Measurements from ENCODE around the gene SLC9A3. TPM values are rescaled to one million over a fixed set of nuclear protein-coding genes. Genes with fewer than 3 reads are reported as not detected.
A peak's percentile ranks its signal among the peaks of the same experiment; 100 is the strongest.
"Not testable (repeated sequence)": the region's sequence is repeated elsewhere in the genome, so short reads cannot be mapped to it uniquely, and the experiment has no call there.

The SLC9A3 gene
- total RNA-seq, 2 donors from 2014 or later = 1.1 to 1.6 TPM

GRCh38 chr5:510521-510920 is 13.7 kb downstream of the SLC9A3 start:
- Mint-ChIP-seq H3K4me3 (no peak overlapping the region), H3K36me3 (ENCODE audit: low read depth) (no peaks in the 10 kb centered on the region), H3K4me1 (peaks cover 3% of the 10 kb centered on the region), H3K27ac (no peak overlapping the region), H3K27me3 (peaks cover 5% of the 10 kb centered on the region)
- H3K9me3 ChIP-seq (ENCODE audit: control insufficient read depth, low read length, poor library complexity, severe bottlenecking) = no peaks in the 10 kb centered on the region
- no peak for ATAC-seq
- no peak for DNase-seq

- no peak for DNase-seq
- ATAC-seq = no peak
- Mint-ChIP-seq H3K27ac (no peak overlapping the region), H3K4me3 (no peak overlapping the region), H3K4me1 (peaks cover 3% of the 10 kb centered on the region), H3K27me3 (peaks cover 5% of the 10 kb centered on the region), H3K36me3 (ENCODE audit: low read depth) (no peaks in the 10 kb centered on the region)
- no peaks in the 10 kb centered on the region for H3K9me3 ChIP-seq (ENCODE audit: control insufficient read depth, low read length, poor library complexity, severe bottlenecking)
Observed at GRCh38 chr5:509611-510185, 14.6 kb downstream of the SLC9A3 start.

GRCh38 chr5:507986-508575 is 16.2 kb downstream of the SLC9A3 start:
- DNase-seq; H3K27ac Mint-ChIP-seq; H3K4me1 Mint-ChIP-seq; ATAC-seq; H3K4me3 Mint-ChIP-seq; H3K36me3 Mint-ChIP-seq (ENCODE audit: low read depth); H3K9me3 ChIP-seq (ENCODE audit: control insufficient read depth, low read length, poor library complexity, severe bottlenecking): not testable (repeated sequence)
- H3K27me3 Mint-ChIP-seq = peaks cover 16% of the 10 kb centered on the region

GRCh38 chr5:505951-506525 is 18.2 kb downstream of the SLC9A3 start:
- Mint-ChIP-seq H3K36me3 (ENCODE audit: low read depth) (no peaks in the 10 kb centered on the region), H3K27me3 (peaks cover 24% of the 10 kb centered on the region), H3K27ac (no peak overlapping the region), H3K4me1 (no peaks in the 10 kb centered on the region), H3K4me3 (no peak overlapping the region)
- DNase-seq (no peak), ATAC-seq (no peak)
- no peaks in the 10 kb centered on the region for H3K9me3 ChIP-seq (ENCODE audit: control insufficient read depth, low read length, poor library complexity, severe bottlenecking)

GRCh38 chr5:504326-505154 is 19.7 kb downstream of the SLC9A3 start:
- H3K27ac Mint-ChIP-seq = no peak overlapping the region
- no peaks in the 10 kb centered on the region for H3K36me3 Mint-ChIP-seq (ENCODE audit: low read depth)
- ATAC-seq (no peak), DNase-seq (no peak)
- H3K27me3 Mint-ChIP-seq = peaks cover 36% of the 10 kb centered on the region
- no peak overlapping the region for H3K4me3 Mint-ChIP-seq
- no peaks in the 10 kb centered on the region for H3K4me1 Mint-ChIP-seq
- no peaks in the 10 kb centered on the region for H3K9me3 ChIP-seq (ENCODE audit: control insufficient read depth, low read length, poor library complexity, severe bottlenecking)

- Mint-ChIP-seq H3K36me3 (ENCODE audit: low read depth) (no peaks in the 10 kb centered on the region), H3K27ac (no peak overlapping the region), H3K27me3 (peaks cover 53% of the 10 kb centered on the region), H3K4me3 (no peak overlapping the region), H3K4me1 (no peaks in the 10 kb centered on the region)
- DNase-seq (no peak), ATAC-seq (no peak)
- no peaks in the 10 kb centered on the region for H3K9me3 ChIP-seq (ENCODE audit: control insufficient read depth, low read length, poor library complexity, severe bottlenecking)
Observed at GRCh38 chr5:502325-503079, 21.7 kb downstream of the SLC9A3 start.

GRCh38 chr5:501831-502184 is 22.4 kb downstream of the SLC9A3 start:
- DNase-seq = no peak
- no peaks in the 10 kb centered on the region for H3K36me3 Mint-ChIP-seq (ENCODE audit: low read depth)
- peaks cover 53% of the 10 kb centered on the region for H3K27me3 Mint-ChIP-seq
- no peaks in the 10 kb centered on the region for H3K4me1 Mint-ChIP-seq
- no peaks in the 10 kb centered on the region for H3K9me3 ChIP-seq (ENCODE audit: control insufficient read depth, low read length, poor library complexity, severe bottlenecking)
- no peak overlapping the region for H3K4me3 Mint-ChIP-seq
- no peak for ATAC-seq
- no peak overlapping the region for H3K27ac Mint-ChIP-seq

- H3K36me3 Mint-ChIP-seq (ENCODE audit: low read depth) = no peaks in the 10 kb centered on the region
- no peaks in the 10 kb centered on the region for H3K9me3 ChIP-seq (ENCODE audit: control insufficient read depth, low read length, poor library complexity, severe bottlenecking)
- DNase-seq (no peak), ATAC-seq (no peak)
- no peaks in the 10 kb centered on the region for H3K4me1 Mint-ChIP-seq
- peak overlapping the region; percentile 57 for H3K4me3 Mint-ChIP-seq
- peaks cover 53% of the 10 kb centered on the region for H3K27me3 Mint-ChIP-seq
- no peak overlapping the region for H3K27ac Mint-ChIP-seq
Observed at GRCh38 chr5:501105-501830, 23.0 kb downstream of the SLC9A3 start.

- H3K36me3 Mint-ChIP-seq (ENCODE audit: low read depth) = no peaks in the 10 kb centered on the region
- peaks cover 53% of the 10 kb centered on the region for H3K27me3 Mint-ChIP-seq
- H3K4me1 Mint-ChIP-seq = no peaks in the 10 kb centered on the region
- no peak overlapping the region for H3K27ac Mint-ChIP-seq
- H3K4me3 Mint-ChIP-seq = no peak overlapping the region
- no peaks in the 10 kb centered on the region for H3K9me3 ChIP-seq (ENCODE audit: control insufficient read depth, low read length, poor library complexity, severe bottlenecking)
- ATAC-seq (no peak), DNase-seq (no peak)
Observed at GRCh38 chr5:500491-500890, 23.8 kb downstream of the SLC9A3 start.

- ATAC-seq (no peak), DNase-seq (no peak)
- H3K9me3 ChIP-seq (ENCODE audit: control insufficient read depth, low read length, poor library complexity, severe bottlenecking) = no peaks in the 10 kb centered on the region
- Mint-ChIP-seq H3K4me1 (no peaks in the 10 kb centered on the region), H3K27me3 (peaks cover 53% of the 10 kb centered on the region), H3K36me3 (ENCODE audit: low read depth) (no peaks in the 10 kb centered on the region), H3K4me3 (no peak overlapping the region), H3K27ac (peak overlapping the region; percentile 69)
Observed at GRCh38 chr5:499233-500209, 24.7 kb downstream of the SLC9A3 start.

- H3K27me3 Mint-ChIP-seq = peaks cover 42% of the 10 kb centered on the region
Observed at GRCh38 chr5:497871-498509, 26.3 kb downstream of the SLC9A3 start.

More at GRCh38 chr5:497871-498509, 26.3 kb downstream of the SLC9A3 start:
- Mint-ChIP-seq H3K27ac (peak overlapping the region; percentile 69), H3K4me3 (no peak overlapping the region), H3K4me1 (no peaks in the 10 kb centered on the region), H3K36me3 (ENCODE audit: low read depth) (no peaks in the 10 kb centered on the region)
- ATAC-seq (no peak), DNase-seq (no peak)
- H3K9me3 ChIP-seq (ENCODE audit: control insufficient read depth, low read length, poor library complexity, severe bottlenecking) = no peaks in the 10 kb centered on the region
